Suprapubic skin (tissue), 3 donors: ENCODE measurements around the gene CTBP2.

Experiments
- CTCF ChIP-seq, 2 donors: fragments of 200-600 bp in 1 of 2; fragments of 450-650 bp in 1 of 2; sonication (generic) in 1 of 2; IDR thresholded peaks; one replicate each; pipeline ENCODE4 v1.5.1; 2016 to 2019; ENCODE audit warnings: antibody characterized with exemption in 2 of 2, mild to moderate bottlenecking in 1 of 2, moderate library complexity in 1 of 2
- EP300 ChIP-seq: sonication (generic); formaldehyde crosslinking; IDR thresholded peaks from one replicate; pipeline ENCODE4 v1.6.1; 2017; ENCODE audit warnings: antibody characterized with exemption
- POLR2A ChIP-seq, 2 donors: fragments of 450-650 bp; IDR thresholded peaks; one replicate each; pipeline ENCODE4 v1.6.1; 2017; ENCODE audit warnings: antibody characterized with exemption in 2 of 2, mild to moderate bottlenecking in 2 of 2, moderate library complexity in 2 of 2

GRCh38 chr10:125104559-125104958 is 55.8 kb downstream of the CTBP2 start:
- no peak for TF ChIP-seq CTCF (IDR thresholded peaks at IDR 0.05)
- TF ChIP-seq EP300: no peak
- no peak for TF ChIP-seq POLR2A (IDR thresholded peaks at IDR 0.05)
